ENCODE results near the gene RARA. TPM values are rescaled to one million over a fixed set of nuclear protein-coding genes. Genes with fewer than 3 reads are reported as not detected.

RARA gene
- total RNA-seq, 1 experiment from 2014 or later: 10.6 TPM

Small RNAs within 50 kb of the gene (small RNA-seq; reads per million reads assigned to genes)
- gene RF00019 (0 reads per million in 2 experiments), gene RNA5SP441 (0 reads per million in 2 experiments)

Other genes with a start within 250 kb of the RARA start
- gene THRA, start 246.2 kb upstream of the RARA start, total RNA-seq (2014; rRNA removed; shearing (Covaris generic)): 6.2 and 6.9 TPM in 2 replicates
- gene NR1D1, start 208.6 kb upstream of the RARA start, total RNA-seq (2014; rRNA removed; shearing (Covaris generic)): 4.2 and 4.7 TPM in 2 replicates
- gene MSL1, start 187.2 kb upstream of the RARA start, total RNA-seq (2014; rRNA removed; shearing (Covaris generic)): 68.0 and 74.2 TPM in 2 replicates
- gene CASC3, start 168.6 kb upstream of the RARA start, total RNA-seq (2014; rRNA removed; shearing (Covaris generic)): 56.8 and 59.6 TPM in 2 replicates
- gene RAPGEFL1, start 131.7 kb upstream of the RARA start, total RNA-seq (2014; rRNA removed; shearing (Covaris generic)): 2.8 and 2.9 TPM in 2 replicates
- gene WIPF2, start 89.9 kb upstream of the RARA start, total RNA-seq (2014; rRNA removed; shearing (Covaris generic)): 12.7 and 14.2 TPM in 2 replicates
- gene CDC6, start 21.3 kb upstream of the RARA start, total RNA-seq (2014; rRNA removed; shearing (Covaris generic)): 17.3 and 17.6 TPM in 2 replicates
- gene GJD3, start 55.6 kb downstream of the RARA start, total RNA-seq (2014; rRNA removed; shearing (Covaris generic)): not detected in 2 replicates
- gene TOP2A, start 108.7 kb downstream of the RARA start, total RNA-seq (2014; rRNA removed; shearing (Covaris generic)): 272 and 315 TPM in 2 replicates
- gene IGFBP4, start 134.3 kb downstream of the RARA start, total RNA-seq (2014; rRNA removed; shearing (Covaris generic)): 7.2 and 10.8 TPM in 2 replicates
- gene TNS4, start 192.4 kb downstream of the RARA start, total RNA-seq (2014; rRNA removed; shearing (Covaris generic)): 0.10 and 0.32 TPM in 2 replicates

All from NCI-H460 (cell line).